GM08714 (cell line): ENCODE data around the gene NOTCH4.

Experiments used
- H3K4me3 ChIP-seq: fragments of 200-500 bp; sonication (Bioruptor generic); 2 replicates; pipeline ENCODE4 v1.5.1; 2014; ENCODE audit warnings: mild to moderate bottlenecking, low read length, inconsistent platforms
- ZNF274 ChIP-seq: IDR thresholded peaks from 2 replicates; pipeline ENCODE4 v1.6.1; 2012; ENCODE audit warnings: mild to moderate bottlenecking, low read depth, low read length

NOTCH4 gene

GRCh38 chr6:32208996-32209395, 14.9 kb downstream of the NOTCH4 start:
- TF ChIP-seq ZNF274: no peak
- no peak overlapping the region for H3K4me3 ChIP-seq

GRCh38 chr6:32204268-32204715, 19.6 kb downstream of the NOTCH4 start:
- no peak overlapping the region for H3K4me3 ChIP-seq
- no peak for TF ChIP-seq ZNF274

GRCh38 chr6:32203426-32204267, 20.2 kb downstream of the NOTCH4 start:
- no peak for TF ChIP-seq ZNF274
- H3K4me3 ChIP-seq: no peak overlapping the region

GRCh38 chr6:32202186-32202585, 21.7 kb downstream of the NOTCH4 start:
- H3K4me3 ChIP-seq: no peak overlapping the region
- no peak for TF ChIP-seq ZNF274

GRCh38 chr6:32200711-32201475, 23.0 kb downstream of the NOTCH4 start:
- TF ChIP-seq ZNF274: no peak
- H3K4me3 ChIP-seq: no peak overlapping the region

GRCh38 chr6:32198866-32199265, 25.0 kb downstream of the NOTCH4 start:
- no peak for TF ChIP-seq ZNF274
- H3K4me3 ChIP-seq: no peak overlapping the region

GRCh38 chr6:32198345-32198696, 25.5 kb downstream of the NOTCH4 start:
- H3K4me3 ChIP-seq: no peak overlapping the region
- no peak for TF ChIP-seq ZNF274

- no peak for TF ChIP-seq ZNF274
- H3K4me3 ChIP-seq: peak overlapping the region; percentile 78; the same call in 1 of the 2 replicates
These were observed 26.9 kb downstream of the NOTCH4 start for GRCh38 chr6:32196682-32197616.

GRCh38 chr6:32195902-32196681, 27.8 kb downstream of the NOTCH4 start:
- peak overlapping the region; percentile 78 for H3K4me3 ChIP-seq
- no peak for TF ChIP-seq ZNF274

GRCh38 chr6:32195652-32195901, 28.3 kb downstream of the NOTCH4 start:
- no peak for TF ChIP-seq ZNF274
- no peak overlapping the region; the same call in 1 of the 2 replicates for H3K4me3 ChIP-seq

- TF ChIP-seq ZNF274: no peak
These were observed 28.8 kb downstream of the NOTCH4 start for GRCh38 chr6:32194825-32195651.

GRCh38 chr6:32194388-32194787, 29.5 kb downstream of the NOTCH4 start:
- no peak overlapping the region for H3K4me3 ChIP-seq
- no peak for TF ChIP-seq ZNF274

More at GRCh38 chr6:32194825-32195651, 28.8 kb downstream of the NOTCH4 start:
- H3K4me3 ChIP-seq: peak overlapping the region; percentile 64

GRCh38 chr6:32193096-32193495, 30.8 kb downstream of the NOTCH4 start:
- H3K4me3 ChIP-seq: peak overlapping the region; percentile 63; the same call in 1 of the 2 replicates
